Cardiac ventricle fibroblast (primary cell): Measurements from ENCODE around the gene ITPK1. TPM values are rescaled to one million over a fixed set of nuclear protein-coding genes. Genes with fewer than 3 reads are reported as not detected.

Experiments
- total RNA-seq: library from RNA; depleted of rRNA; stranded (reverse); fragments of >200 nt; gene quantifications from 2 replicates; pipeline ENCODE4 v1.2.3, GENCODE V29; 2015

The ITPK1 gene
- 18.2 and 20.8 TPM in 2 replicates for total RNA-seq

DNA sequence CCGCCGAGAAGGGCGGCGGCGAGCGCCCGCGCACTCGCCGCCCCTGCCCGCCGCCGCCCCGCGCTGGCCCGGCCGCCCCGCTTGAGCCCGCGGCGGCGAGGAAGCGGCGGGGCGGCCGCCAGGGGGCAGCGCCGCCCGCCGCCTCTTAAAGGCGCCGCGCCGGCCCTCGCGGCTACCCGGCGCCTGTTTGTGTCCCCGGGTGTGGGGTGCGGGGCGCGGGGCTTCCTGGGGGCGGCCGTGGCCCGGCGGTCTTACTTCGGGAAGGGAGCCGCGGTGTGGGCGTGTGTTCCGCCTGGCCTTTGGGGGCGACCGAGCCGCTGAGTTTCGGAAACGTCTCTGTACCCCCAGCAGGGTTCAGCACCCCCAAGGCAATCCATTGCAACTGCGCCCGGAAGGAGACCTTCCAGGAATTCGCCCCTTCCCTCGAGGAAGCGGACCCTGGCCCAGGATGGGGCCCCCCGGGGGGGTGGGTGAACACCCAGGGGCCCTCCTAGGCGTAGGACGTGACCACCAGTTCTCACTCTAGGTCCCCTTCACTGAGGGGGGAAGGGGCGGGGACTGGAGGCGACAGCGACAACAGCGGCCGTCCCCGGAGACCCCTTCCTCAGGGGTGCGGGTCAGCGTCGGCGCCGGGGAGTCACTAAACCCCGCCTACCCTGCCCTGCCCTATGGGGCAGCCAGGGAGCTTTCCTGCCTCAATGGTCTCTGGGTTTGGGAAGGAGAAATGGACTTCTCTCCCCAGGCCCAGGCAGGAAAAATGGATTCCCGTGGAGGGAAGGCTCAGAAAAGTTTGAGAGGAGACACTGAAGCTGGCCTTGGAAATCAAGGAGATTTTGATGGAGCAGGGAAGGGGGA is at the start of gene ITPK1:
ITPK1 (minus strand) TSS at position 105 of the 855 bp plus-strand sequence. CDS start 762 bp downstream, outside the sequence.

DNA sequence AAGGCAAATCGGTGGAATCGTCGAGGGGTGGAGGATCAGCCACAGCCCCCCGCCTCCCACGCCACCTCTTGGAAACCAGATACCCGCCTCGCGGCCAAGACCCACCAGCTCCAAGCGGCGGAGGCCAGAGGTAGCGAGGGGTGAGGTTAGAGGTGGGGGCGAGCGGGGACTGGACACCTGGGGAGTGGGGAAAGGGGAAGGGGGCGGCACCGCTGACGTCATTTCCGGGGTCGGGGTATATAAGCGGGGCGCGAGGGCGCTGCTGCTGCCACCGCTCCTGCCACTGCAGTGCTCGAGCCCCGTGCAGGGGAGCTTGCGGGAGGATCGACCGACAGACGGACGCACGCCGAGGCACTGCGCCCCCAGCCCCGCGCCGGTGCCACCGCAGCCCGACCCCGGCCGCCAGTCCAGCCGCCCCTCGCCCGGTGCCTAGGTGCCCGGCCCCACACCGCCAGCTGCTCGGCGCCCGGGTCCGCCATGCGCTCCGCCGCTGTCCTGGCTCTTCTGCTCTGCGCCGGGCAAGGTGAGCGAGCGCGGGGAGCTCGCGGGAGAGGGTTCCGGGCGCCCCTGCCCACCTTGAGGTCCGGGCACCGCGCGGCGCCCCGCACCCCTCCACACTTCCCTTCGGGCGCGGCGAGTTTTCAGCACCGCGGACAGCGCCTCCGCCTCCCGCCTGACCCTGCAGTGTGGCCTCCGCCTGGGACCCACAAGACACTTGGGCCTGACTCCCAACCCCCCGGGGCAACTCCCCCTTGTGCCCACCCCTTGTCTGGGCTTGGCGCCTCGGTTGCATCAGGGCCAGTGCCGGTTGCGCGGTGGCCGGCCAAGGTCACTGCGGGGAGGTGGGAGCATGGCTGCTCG is 192.6 kb downstream of the ITPK1 start, which contains the start of gene CHGA:
CHGA (plus strand) TSS at position 268 of the 861 bp plus-strand sequence; CDS start at position 478, 210 bp downstream.

Other genes starting within 250 kb of the ITPK1 start
- gene CHGA, start 192.8 kb downstream of the ITPK1 start, total RNA-seq: 0.87 TPM in 1 of 2 replicates, not detected in the other
- gene MOAP1, start 69.0 kb upstream of the ITPK1 start, total RNA-seq: 7.4 and 10.2 TPM in 2 replicates
- gene LYSET, start 69.4 kb upstream of the ITPK1 start, total RNA-seq: 1.7 and 4.2 TPM in 2 replicates
- gene GON7, start 91.1 kb upstream of the ITPK1 start, total RNA-seq: 10.4 and 13.0 TPM in 2 replicates
- gene UBR7, start 91.3 kb upstream of the ITPK1 start, total RNA-seq: 17.0 and 23.8 TPM in 2 replicates
- 21.5 and 22.7 TPM in 2 replicates for gene BTBD7, start 217.1 kb upstream of the ITPK1 start, total RNA-seq
- gene COX8C, start 231.3 kb upstream of the ITPK1 start, total RNA-seq: not detected in 2 replicates